K562 (cell line): Measurements from ENCODE around the gene SLC9A7. TPM values are rescaled to one million over a fixed set of nuclear protein-coding genes. Genes with fewer than 3 reads are reported as not detected.
A peak's percentile ranks its signal among the peaks of the same experiment; 100 is the strongest.

Experiments
- ATAC-seq: fragments of 200-7000 bp; cut with Tn5 transposase; 3 replicates; pipeline ENCODE4 v1.9.1; 2020; ENCODE audit warnings: moderate library complexity
- BruUV-seq: library from RNA; stranded (reverse); fragments of 400-500 nt; replicated peaks from 2 replicates; lab custom pipeline; 2021; lab: Mats Ljungman, UMichigan
- CTCF ChIA-PET: fragments of 300-600 bp; formaldehyde crosslinking; extraction: SDS; loops from one replicate; lab custom pipeline; 2021; ENCODE audit warnings: low intra/inter-chr PET ratio; lab: Yijun Ruan, JAX
- POLR2A ChIA-PET: fragments of 300-600, 350-650 bp; sonication (Branson Sonifier 250); formaldehyde crosslinking; extraction: SDS; loops from one replicate; lab custom pipeline; 2021; ENCODE audit warnings: antibody characterized with exemption, inconsistent platforms; lab: Yijun Ruan, JAX
- DNase-seq, 4 experiments: peaks; one replicate each; pipeline versions ENCODE4 v3.0.0 to v3.0.0-alpha.2; 2011 to 2018; ENCODE audit warnings: low spot score in 3 of 4, mixed read lengths in 3 of 4; ENCODE audit errors: extremely low read depth in 1 of 4
- FAIRE-seq: peaks from 2 replicates; lab custom pipeline; 2011; peaks lifted over from hg19 to GRCh38; lab: Jason Lieb, UNC
- H2AFZ ChIP-seq: 2 replicates; pipeline ENCODE4 v1.6.0; 2011; ENCODE audit warnings: low read depth, low read length, control low read depth, inconsistent platforms
- H3K27ac ChIP-seq: fragments of 200-600 bp; 3 replicates; pipeline ENCODE4 v1.8.0; 2011; ENCODE audit warnings: low read depth, mild to moderate bottlenecking, control low read depth, inconsistent platforms, low read length, moderate library complexity, mixed read lengths; ENCODE audit errors: extremely low read depth
- H3K27me3 ChIP-seq, 2 experiments: fragments of 300-600 bp in 1 of 2; 2 replicates in 1 of 2; 3 replicates in 1 of 2; pipeline versions ENCODE4 v1.6.0 to v1.8.0; 2011; ENCODE audit warnings: inconsistent platforms in 2 of 2, low read length in 2 of 2, mild to moderate bottlenecking in 1 of 2, mixed read lengths in 1 of 2, moderate library complexity in 1 of 2; ENCODE audit not compliant: control insufficient read depth in 2 of 2, insufficient read depth in 2 of 2
- H3K36me3 ChIP-seq: fragments of 300-600 bp; 3 replicates; pipeline ENCODE4 v1.8.0; 2011; ENCODE audit warnings: mild to moderate bottlenecking, low read length, inconsistent platforms; ENCODE audit not compliant: control insufficient read depth, insufficient read depth
- H3K4me1 ChIP-seq, 2 experiments: fragments of 200-600 bp in 1 of 2; replicated peaks in 1 of 2; 2 replicates in 1 of 2; 3 replicates in 1 of 2; pipeline versions ENCODE4 v1.5.1 to v1.8.0; 2011; ENCODE audit warnings: inconsistent platforms in 2 of 2, low read length in 2 of 2, mild to moderate bottlenecking in 1 of 2, mixed read lengths in 1 of 2, moderate library complexity in 1 of 2; ENCODE audit not compliant: control insufficient read depth in 2 of 2, insufficient read depth in 2 of 2
- H3K4me2 ChIP-seq: 2 replicates; pipeline ENCODE4 v1.6.1; 2011; ENCODE audit warnings: low read length, control low read depth, inconsistent platforms, mixed read lengths; ENCODE audit not compliant: insufficient read depth
- H3K4me3 ChIP-seq: fragments of 200-600 bp; sonication (generic), shearing (Covaris generic); 2 replicates; pipeline ENCODE4 v1.5.1; 2016; ENCODE audit warnings: control low read depth, inconsistent platforms
- H3K79me2 ChIP-seq: fragments of 200-600 bp; 3 replicates; pipeline ENCODE4 v1.8.0; 2011; ENCODE audit warnings: low read length, inconsistent platforms; ENCODE audit not compliant: control insufficient read depth, insufficient read depth
- H3K9ac ChIP-seq, 2 experiments: 2 replicates each; pipeline versions ENCODE4 v1.6.0 to v1.6.1; 2011; ENCODE audit warnings: low read depth in 2 of 2, low read length in 2 of 2, control low read depth in 1 of 2, inconsistent platforms in 1 of 2, mild to moderate bottlenecking in 1 of 2, mixed read lengths in 1 of 2; ENCODE audit not compliant: insufficient read depth in 1 of 2
- H3K9me1 ChIP-seq: one replicate; pipeline ENCODE4 v1.6.0; 2011; ENCODE audit warnings: inconsistent platforms, mild to moderate bottlenecking, low read length, moderate library complexity; ENCODE audit not compliant: control insufficient read depth, insufficient read depth
- H3K9me3 ChIP-seq: replicated peaks from 2 replicates; pipeline ENCODE4 v1.5.1; 2011; ENCODE audit warnings: low read depth, low read length, inconsistent platforms; ENCODE audit not compliant: control insufficient read depth, insufficient read depth
- H4K20me1 ChIP-seq: replicated peaks from 2 replicates; pipeline ENCODE4 v1.6.1; 2011; ENCODE audit warnings: low read length, inconsistent platforms, mixed read lengths; ENCODE audit not compliant: control insufficient read depth, insufficient read depth
- ARHGAP35 ChIP-seq: fragments of 450-650 bp; IDR thresholded peaks from 2 replicates; pipeline ENCODE4 v1.6.1; 2018; ENCODE audit not compliant: partially characterized antibody
- ATF2 ChIP-seq: sonication (generic); formaldehyde crosslinking; IDR thresholded peaks from 2 replicates; pipeline ENCODE4 v1.8.1; 2022; ENCODE audit warnings: missing genetic modification reagents
- BRD9 ChIP-seq: fragments of 450-650 bp; IDR thresholded peaks from 2 replicates; pipeline ENCODE4 v1.6.1; 2018; ENCODE audit warnings: low read depth; ENCODE audit not compliant: partially characterized antibody
- BRF2 ChIP-seq: IDR thresholded peaks from 3 replicates; pipeline ENCODE4 v1.6.1; 2011; ENCODE audit warnings: borderline replicate concordance, mild to moderate bottlenecking; ENCODE audit not compliant: insufficient read length, insufficient read depth
- FOSL1 ChIP-seq: fragments of 200-800 bp; sonication (Bioruptor generic); conservative IDR thresholded peaks from 2 replicates; pipeline ENCODE4 v1.6.1; 2016; ENCODE audit warnings: missing genetic modification characterization, missing compliant biosample characterization
- MCM7 ChIP-seq, 2 experiments: fragments of 450-650 bp; IDR thresholded peaks; 2 replicates each; pipeline ENCODE4 v1.6.1; 2016 to 2018
- MED1 ChIP-seq: sonication (generic); formaldehyde crosslinking; IDR thresholded peaks from 2 replicates; pipeline ENCODE4 v1.8.1; 2023; ENCODE audit warnings: missing genetic modification reagents, borderline replicate concordance
- MYC ChIP-seq, 2 experiments: fragments of 250-450 bp in 1 of 2; sonication (Bioruptor Pico) in 1 of 2; IDR thresholded peaks; 2 replicates each; pipeline versions ENCODE4 v1.5.1 to v1.6.1; 2012 to 2021; ENCODE audit warnings: low read depth in 2 of 2, borderline replicate concordance in 1 of 2, improper control_type of control experiment in 1 of 2, low read length in 1 of 2, mild to moderate bottlenecking in 1 of 2, moderate library complexity in 1 of 2
- TAF15 ChIP-seq: fragments of 200-400 bp; formaldehyde crosslinking; IDR thresholded peaks from 2 replicates; pipeline ENCODE4 v1.6.1; 2017; ENCODE audit warnings: mild to moderate bottlenecking, low read depth, low read length, moderate library complexity
- TCF3 ChIP-seq: sonication (generic); formaldehyde crosslinking; IDR thresholded peaks from 2 replicates; pipeline ENCODE4 v1.4.0; 2020; ENCODE audit warnings: mild to moderate bottlenecking, missing genetic modification reagents
- ZNF766 ChIP-seq: fragments of 200-800 bp; sonication (Bioruptor generic); conservative IDR thresholded peaks from 2 replicates; pipeline ENCODE4 v1.6.1; 2016; ENCODE audit warnings: missing genetic modification characterization, missing compliant biosample characterization
- WGBS: fragments of 100-300 bp; shearing (Covaris generic); methylation state at CpG from one replicate; pipeline ENCODE4 v1.1.6; 2016; ENCODE audit warnings: low coverage, mixed read lengths; ENCODE audit not compliant: insufficient coverage; ENCODE audit errors: missing lambda C conversion rate; 5-methylcytosine and 5-hydroxymethylcytosine counted together
- in situ Hi-C: fragments of 300-500 bp; cut with MboI; formaldehyde crosslinking; loops from 4 replicates; pipeline ENCODE4 v1.15.0; 2018; ENCODE audit warnings: inconsistent platforms, mixed read lengths
- intact Hi-C: fragments of 100-400 bp; cut with micrococcal nuclease; formaldehyde crosslinking; loops from 2 replicates; pipeline ENCODE4 v1.14.2; 2022
- polyA plus RNA-seq, 8 experiments: library from polyadenylated mRNA; depleted of rRNA in 4 of 8; stranded (reverse) in 5 of 8; unstranded in 3 of 8; fragments of >200 nt; fragmentation: Nextera tagmentation in 2 of 8; fragmentation: Illumina TruSeq in 1 of 8; extraction: Ambion mirVana in 2 of 8; extraction: Trizol in 1 of 8; gene quantifications; 2 replicates each; pipeline versions ENCODE4 v1.2.1 to v1.2.3, GENCODE V29; 2011 to 2014; ENCODE audit warnings: inconsistent platforms in 1 of 8, missing spikeins in 1 of 8
- total RNA-seq, 7 experiments: library from RNA; depleted of rRNA in 6 of 7; stranded (reverse); fragments of >200 nt in 6 of 7; fragmentation: Illumina TruSeq in 2 of 7; extraction: Trizol in 2 of 7; gene quantifications; 2 replicates each; pipeline versions ENCODE4 v1.2.1 to v1.2.3, GENCODE V29; 2011 to 2021; ENCODE audit warnings: low replicate concordance in 1 of 7

Gene SLC9A7
- total and polyA plus RNA-seq, 9 of the 15 experiments (the other 6 are each of a cell fraction or from before 2014, with no cell fraction given): 0.04 to 0.13 (median 0.09) TPM; not detected in 5

- CTCF ChIA-PET: no interaction called here
- BruUV-seq: no TSS peak
- intact Hi-C loops: no loop called here
Measured at GRCh38 chrX:46762963-46763362, 4.0 kb upstream of the SLC9A7 start.

GRCh38 chrX:46759645-46759974 lies 692 bp upstream of the SLC9A7 start:
- no peak overlapping the region; the same call in 1 of the 2 replicates for H3K4me3 ChIP-seq
- DNase-seq: no peak
- in situ Hi-C loops (no loop called here), intact Hi-C loops (loop anchor here (1.0 to 2.0 kb wide), 3 partner anchors 37 to 333 kb away; no protein-coding TSS in a partner anchor)
- no peaks in the 10 kb centered on the region for H4K20me1 ChIP-seq
- peak; percentile 11 for FAIRE-seq
- H3K27me3 ChIP-seq: peaks cover 0 to 8% of the 10 kb centered on the region in 2 experiments; a peak in 2 of 5 replicates
- ATAC-seq: peak; percentile 49
- no peaks in the 10 kb centered on the region for H3K9me1 ChIP-seq
- H3K79me2 ChIP-seq: no peaks in the 10 kb centered on the region
- CTCF ChIA-PET: interaction anchor here (0.6 to 1.2 kb wide), 2 partner anchors 271 to 334 kb away, joined by 3 read pairs; no protein-coding TSS in a partner anchor
- H3K9ac ChIP-seq: no peak overlapping the region; a peak in 1 of 4 replicates
- H3K27ac ChIP-seq: no peak overlapping the region
- no peaks in the 10 kb centered on the region for H3K36me3 ChIP-seq
- H3K9me3 ChIP-seq: no peaks in the 10 kb centered on the region
- H3K4me2 ChIP-seq: peak overlapping the region; percentile 46; the same call in 1 of the 2 replicates
- H3K4me1 ChIP-seq: peaks cover 0 to 12% of the 10 kb centered on the region in 2 experiments; a peak in 2 of 5 replicates
- no peak overlapping the region for H2AFZ ChIP-seq
- BruUV-seq: no TSS peak
- WGBS: 3% methylated on average over 4 of the region's 4 CpGs
- POLR2A ChIA-PET: interaction anchor here (0.6 to 0.7 kb wide), 2 partner anchors 252 to 318 kb away, joined by 3 read pairs; no protein-coding TSS in a partner anchor
- no peak for TF ChIP-seq TCF3
- TF ChIP-seq BRD9: no peak
- no peak for TF ChIP-seq BRF2
- TF ChIP-seq TAF15: no peak
- TF ChIP-seq MCM7 (IDR thresholded peaks at IDR 0.05): no peak
- no peak for TF ChIP-seq ARHGAP35
- TF ChIP-seq ZNF766 (CRISPR knock-in tag): no peak
- no peak for TF ChIP-seq FOSL1 (tag)
- no peak for TF ChIP-seq MED1 (CRISPR knock-in tag)
- no peak for TF ChIP-seq MYC (IDR thresholded peaks at IDR 0.05; ENCODE audit: low read depth, low read length)
- no peak for TF ChIP-seq MYC (CRISPR knock-in tag; IDR thresholded peaks at IDR 0.05; ENCODE audit: borderline replicate concordance, low read depth)

More at GRCh38 chrX:46762963-46763362, 4.0 kb upstream of the SLC9A7 start:
- no peak for TF ChIP-seq ATF2 (CRISPR knock-in tag)
- DNase-seq: no peak
- POLR2A ChIA-PET: no interaction called here
- in situ Hi-C loops: no loop called here
- Histone ChIP-seq H3K79me2 (no peaks in the 10 kb centered on the region), H3K4me3 (no peak overlapping the region), H3K9ac (no peak overlapping the region), H3K36me3 (no peaks in the 10 kb centered on the region), H3K9me1 (no peaks in the 10 kb centered on the region), H3K27me3 (peaks cover 0 to 7% of the 10 kb centered on the region in 2 experiments; a peak in 2 of 5 replicates), H3K4me1 (peaks cover 0 to 12% of the 10 kb centered on the region in 2 experiments; a peak in 2 of 5 replicates), H4K20me1 (no peaks in the 10 kb centered on the region), H3K27ac (no peak overlapping the region), H2AFZ (no peak overlapping the region), H3K4me2 (no peak overlapping the region), H3K9me3 (no peaks in the 10 kb centered on the region)
- no peak for ATAC-seq
- FAIRE-seq: no peak
- WGBS: 9% methylated on average over 1 of the region's 1 CpG
